GM12801 (cell line): Measurements from ENCODE around the gene DST.

Experiments
- CTCF ChIP-seq: IDR thresholded peaks from one replicate; pipeline ENCODE4 v1.5.1; 2011; ENCODE audit warnings: control low read depth; ENCODE audit not compliant: insufficient read length; ENCODE audit errors: extremely low read depth

Gene DST

GRCh38 chr6:56520218-56520617, 122.5 kb downstream of the DST start:
- no peak for TF ChIP-seq CTCF

GRCh38 chr6:56518995-56519767, 123.5 kb downstream of the DST start:
- no peak for TF ChIP-seq CTCF

GRCh38 chr6:56517155-56517745, 125.4 kb downstream of the DST start:
- no peak for TF ChIP-seq CTCF

- no peak for TF ChIP-seq CTCF
Measured at GRCh38 chr6:56516003-56516402, 126.7 kb downstream of the DST start.

- TF ChIP-seq CTCF, result no peak
Measured at GRCh38 chr6:56515081-56515905, 127.4 kb downstream of the DST start.

- TF ChIP-seq CTCF, result no peak
Measured at GRCh38 chr6:56514395-56514794, 128.3 kb downstream of the DST start.

GRCh38 chr6:56513631-56514030, 129.1 kb downstream of the DST start:
- TF ChIP-seq CTCF, result no peak
